Measurements from ENCODE around the gene GPLD1.

DNA sequence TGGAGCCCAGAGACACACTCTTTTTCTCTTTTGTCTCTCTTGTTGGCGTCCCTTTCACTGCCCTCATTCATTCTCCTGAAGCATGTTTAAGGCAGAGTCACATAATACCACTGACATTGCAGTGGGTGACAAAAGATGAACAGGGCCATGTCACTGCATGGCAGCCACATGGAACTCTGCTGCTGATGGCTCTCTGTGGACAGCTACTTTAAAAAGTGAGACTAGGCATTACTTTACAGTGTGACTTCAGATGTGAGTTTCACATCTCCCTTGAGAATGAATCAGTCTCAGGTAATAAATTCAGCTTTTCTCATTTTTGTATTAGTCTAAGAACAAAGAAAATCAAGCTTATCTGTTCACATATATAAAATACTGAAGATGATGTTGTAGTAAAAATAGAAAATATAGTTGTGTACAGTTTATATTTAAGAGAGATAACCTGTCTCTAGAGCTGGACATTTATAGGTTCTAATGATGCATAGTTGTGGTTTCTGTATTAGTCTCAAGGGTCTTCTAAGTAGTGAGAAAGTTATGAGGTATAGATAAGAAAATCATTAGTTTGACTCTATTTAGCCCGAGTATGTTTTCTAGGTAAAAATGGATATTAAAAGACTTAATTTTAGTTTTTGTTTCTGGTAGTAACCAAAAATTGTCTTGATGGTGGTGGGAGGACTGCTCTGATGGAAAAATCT is 80.5 kb downstream of the GPLD1 start:
- TF ChIP-seq, protein P1, sequence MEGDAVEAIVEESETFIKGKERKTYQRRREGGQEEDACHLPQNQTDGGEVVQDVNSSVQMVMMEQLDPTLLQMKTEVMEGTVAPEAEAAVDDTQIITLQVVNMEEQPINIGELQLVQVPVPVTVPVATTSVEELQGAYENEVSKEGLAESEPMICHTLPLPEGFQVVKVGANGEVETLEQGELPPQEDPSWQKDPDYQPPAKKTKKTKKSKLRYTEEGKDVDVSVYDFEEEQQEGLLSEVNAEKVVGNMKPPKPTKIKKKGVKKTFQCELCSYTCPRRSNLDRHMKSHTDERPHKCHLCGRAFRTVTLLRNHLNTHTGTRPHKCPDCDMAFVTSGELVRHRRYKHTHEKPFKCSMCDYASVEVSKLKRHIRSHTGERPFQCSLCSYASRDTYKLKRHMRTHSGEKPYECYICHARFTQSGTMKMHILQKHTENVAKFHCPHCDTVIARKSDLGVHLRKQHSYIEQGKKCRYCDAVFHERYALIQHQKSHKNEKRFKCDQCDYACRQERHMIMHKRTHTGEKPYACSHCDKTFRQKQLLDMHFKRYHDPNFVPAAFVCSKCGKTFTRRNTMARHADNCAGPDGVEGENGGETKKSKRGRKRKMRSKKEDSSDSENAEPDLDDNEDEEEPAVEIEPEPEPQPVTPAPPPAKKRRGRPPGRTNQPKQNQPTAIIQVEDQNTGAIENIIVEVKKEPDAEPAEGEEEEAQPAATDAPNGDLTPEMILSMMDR (IDR thresholded peaks at IDR 0.05): no peak
- TF ChIP-seq POLR2A (IDR thresholded peaks at IDR 0.05): no peak

Measured in vagina (tissue), 2 donors.